Subcutaneous adipose tissue (tissue), 4 donors: Measurements from ENCODE around the gene PSMB10. TPM values are rescaled to one million over a fixed set of nuclear protein-coding genes. Genes with fewer than 3 reads are reported as not detected.

Experiments used
- total RNA-seq, 4 donors: library from RNA; depleted of rRNA; stranded (reverse); fragments of >200 nt; gene quantifications; one replicate each; pipeline ENCODE4 v1.1.0, GENCODE V29; 2016
- TF ChIP-seq, protein P1 (sequence below): fragments of 450-650 bp; IDR thresholded peaks from one replicate; pipeline ENCODE4 v1.5.1; 2016; ENCODE audit warnings: low read depth, mild to moderate bottlenecking, control low read depth, antibody characterized with exemption, moderate library complexity

The PSMB10 gene
- total RNA-seq, 4 donors from 2014 or later = 10.3 to 45.8 (median 39.9) TPM

DNA sequence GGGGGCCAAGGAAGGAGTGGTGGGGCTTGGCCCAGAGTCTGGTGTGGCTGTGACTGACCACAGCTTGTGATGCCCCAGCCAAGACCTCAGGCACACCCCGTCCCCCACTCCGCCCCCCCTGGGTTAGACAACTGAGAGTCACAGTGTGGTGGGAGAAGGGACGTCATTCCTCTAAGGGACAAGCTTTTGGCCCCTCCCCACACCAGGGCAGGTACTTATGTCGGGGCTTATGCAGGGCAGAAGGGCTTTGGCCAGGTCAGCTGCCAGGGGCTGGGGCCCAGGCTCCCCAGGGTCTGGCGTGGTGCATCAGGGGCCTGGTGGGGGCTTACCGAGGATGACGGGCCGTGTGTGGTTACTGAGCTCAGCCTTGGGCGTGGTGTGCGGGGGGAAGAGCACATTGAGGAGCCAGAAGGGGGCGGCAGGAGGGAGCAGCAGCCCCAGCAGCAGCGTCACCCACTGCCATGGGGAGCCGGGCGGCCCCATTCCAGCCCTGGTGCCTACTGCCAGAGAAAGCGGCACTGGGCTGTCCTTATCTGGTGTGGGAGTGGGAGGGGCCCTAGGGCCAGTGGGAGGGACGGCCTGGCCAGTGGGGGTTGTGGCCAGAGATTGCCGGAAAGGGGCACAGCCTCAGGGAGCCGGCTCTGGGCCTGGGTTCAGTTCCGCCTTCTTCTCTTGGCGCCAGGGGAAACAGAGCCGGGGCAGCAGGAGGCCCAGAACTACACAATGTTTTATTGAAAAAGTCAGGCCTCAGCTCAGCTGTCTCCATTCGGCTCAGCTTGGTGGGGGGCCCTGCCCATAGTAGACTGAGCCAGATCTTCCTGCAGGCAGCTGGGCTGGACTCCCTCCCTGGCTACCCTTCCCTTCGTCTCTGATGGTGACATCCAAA, 7.2 kb upstream of the PSMB10 start, which contains the start of gene LCAT:
LCAT (minus strand) TSS at position 502 of the 886 bp plus-strand sequence; CDS start at position 483, 19 bp downstream.
- TF ChIP-seq, protein P1, sequence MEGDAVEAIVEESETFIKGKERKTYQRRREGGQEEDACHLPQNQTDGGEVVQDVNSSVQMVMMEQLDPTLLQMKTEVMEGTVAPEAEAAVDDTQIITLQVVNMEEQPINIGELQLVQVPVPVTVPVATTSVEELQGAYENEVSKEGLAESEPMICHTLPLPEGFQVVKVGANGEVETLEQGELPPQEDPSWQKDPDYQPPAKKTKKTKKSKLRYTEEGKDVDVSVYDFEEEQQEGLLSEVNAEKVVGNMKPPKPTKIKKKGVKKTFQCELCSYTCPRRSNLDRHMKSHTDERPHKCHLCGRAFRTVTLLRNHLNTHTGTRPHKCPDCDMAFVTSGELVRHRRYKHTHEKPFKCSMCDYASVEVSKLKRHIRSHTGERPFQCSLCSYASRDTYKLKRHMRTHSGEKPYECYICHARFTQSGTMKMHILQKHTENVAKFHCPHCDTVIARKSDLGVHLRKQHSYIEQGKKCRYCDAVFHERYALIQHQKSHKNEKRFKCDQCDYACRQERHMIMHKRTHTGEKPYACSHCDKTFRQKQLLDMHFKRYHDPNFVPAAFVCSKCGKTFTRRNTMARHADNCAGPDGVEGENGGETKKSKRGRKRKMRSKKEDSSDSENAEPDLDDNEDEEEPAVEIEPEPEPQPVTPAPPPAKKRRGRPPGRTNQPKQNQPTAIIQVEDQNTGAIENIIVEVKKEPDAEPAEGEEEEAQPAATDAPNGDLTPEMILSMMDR = no peak

DNA sequence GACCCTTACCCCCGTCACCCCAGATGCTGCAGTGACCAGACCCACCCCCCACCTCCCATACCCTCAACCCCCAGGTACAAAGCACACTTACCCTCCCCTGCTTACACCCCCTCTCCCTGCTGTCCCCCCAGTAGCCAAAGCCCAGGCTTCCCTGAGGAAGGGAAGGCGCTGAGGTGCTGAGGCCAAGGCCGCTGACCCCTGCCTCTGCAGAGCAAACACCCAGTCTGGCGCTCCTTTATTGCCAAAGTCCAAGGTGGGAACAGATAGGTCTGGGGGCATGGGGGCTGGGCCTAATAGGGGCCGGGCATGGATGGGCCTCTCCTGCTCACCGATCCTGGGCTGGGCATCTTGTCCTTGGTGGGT, 6.6 kb upstream of the PSMB10 start:
- TF ChIP-seq, protein P1 = no peak

DNA sequence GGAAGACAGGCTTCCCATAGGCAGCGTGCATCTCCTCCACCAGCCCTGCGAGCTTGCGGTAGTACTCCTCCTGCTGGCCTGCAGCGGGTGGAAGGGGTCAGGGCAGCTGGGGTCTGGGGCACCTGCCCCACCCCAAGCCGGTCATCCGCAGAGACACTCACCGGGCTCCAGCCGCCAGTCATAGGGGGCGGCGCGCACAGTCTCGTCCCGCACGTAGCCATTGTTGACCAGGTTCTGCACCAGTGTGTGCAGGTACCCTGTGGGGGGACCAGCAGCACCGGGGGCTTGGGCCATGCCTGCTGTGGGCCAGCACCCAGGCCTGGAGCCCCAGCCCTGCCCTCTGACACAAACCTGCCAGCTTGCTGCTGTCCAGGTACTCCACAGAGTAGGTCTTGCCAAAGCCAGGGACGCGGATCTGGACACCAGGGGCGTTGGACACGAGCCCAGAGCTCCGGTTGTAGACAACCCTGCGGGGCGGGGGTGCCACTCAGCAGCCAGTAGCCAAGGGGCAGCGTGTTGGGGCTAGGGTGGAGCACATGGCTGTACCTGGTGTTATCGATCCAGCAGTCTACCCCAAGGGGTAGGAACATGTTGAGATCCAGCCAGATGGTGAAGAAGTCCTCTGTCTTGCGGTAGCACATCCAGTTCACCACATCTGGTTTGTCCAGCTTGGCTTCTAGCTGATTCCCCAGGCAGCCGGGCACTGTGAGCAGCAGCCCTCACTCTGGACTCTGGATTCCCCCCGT, 6.0 kb upstream of the PSMB10 start:
- TF ChIP-seq, protein P1 = no peak

DNA sequence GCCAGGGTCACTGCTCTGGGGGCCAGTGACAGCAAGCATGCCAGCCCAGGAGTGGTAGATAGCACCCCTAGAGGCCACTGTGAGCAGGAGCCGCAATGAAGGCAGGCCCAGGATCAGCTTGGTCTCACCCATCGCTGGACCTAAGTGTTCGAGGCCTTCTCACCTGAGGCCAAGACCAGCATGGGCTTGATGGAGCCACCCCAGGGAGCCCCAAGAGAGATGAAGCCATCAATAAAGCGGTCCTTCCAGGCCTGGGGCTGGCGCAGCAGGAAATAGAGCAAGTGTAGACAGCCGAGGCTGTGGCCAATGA, 5.5 kb upstream of the PSMB10 start:
- TF ChIP-seq, protein P1 = no peak

DNA sequence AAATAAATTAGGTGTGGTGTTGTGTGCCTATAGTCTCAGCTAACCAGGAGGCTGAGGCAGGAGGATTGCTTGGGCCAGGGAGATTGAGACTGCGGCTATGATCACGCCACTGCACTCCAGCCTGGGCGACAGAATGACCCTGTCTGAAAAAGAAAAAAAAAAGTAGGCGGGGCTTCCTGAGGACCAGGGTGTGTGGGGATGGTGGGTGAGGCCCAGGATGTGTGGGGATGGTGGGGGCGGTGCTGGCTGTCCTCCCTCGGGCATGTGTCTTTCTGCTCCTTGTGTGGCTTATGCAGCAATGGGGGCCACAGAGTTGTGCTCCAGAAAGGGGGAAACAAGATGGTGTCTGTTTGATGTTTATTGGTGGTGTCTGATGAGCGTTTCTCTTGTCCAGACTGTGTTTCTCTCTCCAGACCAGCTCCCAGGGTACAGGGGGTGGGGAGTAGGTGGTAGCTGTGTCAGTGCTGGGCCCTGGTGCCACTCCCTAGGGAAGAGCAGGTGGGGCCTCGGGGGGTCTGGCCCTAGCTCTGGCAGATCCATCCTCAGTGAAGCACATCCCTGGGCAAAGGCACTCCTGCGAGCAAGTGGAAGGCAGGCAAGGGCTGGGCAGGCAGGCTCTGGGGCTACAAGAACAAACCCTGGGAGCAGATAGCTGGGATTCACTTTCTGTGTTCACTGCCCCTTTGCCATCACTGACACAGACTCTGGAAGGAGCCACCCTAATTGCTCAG, 5.0 kb upstream of the PSMB10 start:
- TF ChIP-seq, protein P1 = no peak

DNA sequence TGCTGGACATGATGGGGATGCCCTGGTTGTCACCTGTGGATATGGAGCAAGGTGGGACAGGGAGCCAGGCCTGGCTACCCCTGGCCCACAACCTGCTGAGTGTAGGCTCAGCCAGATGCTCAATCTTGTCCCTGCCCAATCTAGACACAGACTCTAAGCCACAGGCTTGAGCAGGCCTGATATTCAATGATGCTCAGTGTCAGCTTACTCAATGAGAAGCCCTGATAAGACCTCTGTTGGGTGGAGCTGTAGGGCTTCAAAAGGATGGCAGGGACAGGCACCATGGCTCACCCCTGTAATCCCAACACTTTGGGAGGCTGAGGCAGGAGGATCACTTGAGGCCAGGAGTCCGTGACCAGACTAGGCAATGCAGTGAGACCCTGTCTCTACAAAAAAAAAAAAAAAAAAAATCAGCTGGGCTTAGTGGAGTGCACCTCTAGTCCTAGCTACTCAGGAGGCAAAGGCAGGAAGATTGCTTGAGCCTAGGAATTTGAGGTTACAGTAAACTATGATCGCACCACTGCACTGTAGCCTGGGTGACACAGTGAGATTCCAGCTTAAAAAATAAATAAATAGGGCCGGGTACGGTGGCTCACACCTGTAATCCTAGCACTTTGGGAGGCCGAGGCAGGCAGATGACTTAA, 3.9 kb upstream of the PSMB10 start:
- TF ChIP-seq, protein P1 = no peak
